HepG2 (cell line): ENCODE data around the gene PEX10. TPM values are rescaled to one million over a fixed set of nuclear protein-coding genes. Genes with fewer than 3 reads are reported as not detected.

Experiments
- DRAP1 ChIP-seq: IDR thresholded peaks from 2 replicates; pipeline ENCODE4 v1.6.1; 2016; ENCODE audit warnings: missing genetic modification reagents, missing compliant biosample characterization
- FOSL1 ChIP-seq: sonication (generic); formaldehyde crosslinking; IDR thresholded peaks from 2 replicates; pipeline ENCODE4 v1.9.0; 2021; ENCODE audit warnings: missing genetic modification reagents, borderline replicate concordance
- MAF1 ChIP-seq: sonication (generic); formaldehyde crosslinking; IDR thresholded peaks from 2 replicates; pipeline ENCODE4 v1.5.0; 2020; ENCODE audit warnings: missing genetic modification reagents, borderline replicate concordance
- MAFG ChIP-seq: sonication (generic); formaldehyde crosslinking; IDR thresholded peaks from 2 replicates; pipeline ENCODE4 v1.5.1; 2020; ENCODE audit warnings: mild to moderate bottlenecking, missing genetic modification reagents
- MYC ChIP-seq: sonication (generic); formaldehyde crosslinking; IDR thresholded peaks from 2 replicates; pipeline ENCODE4 v1.9.0; 2021; ENCODE audit warnings: missing genetic modification reagents, borderline replicate concordance
- NFE2L2 ChIP-seq: fragments of 150-350 bp; IDR thresholded peaks from 2 replicates; pipeline ENCODE4 v1.6.1; 2014; ENCODE audit warnings: low read length
- RAD51 ChIP-seq: fragments of 450-650 bp; IDR thresholded peaks from 2 replicates; pipeline ENCODE4 v1.6.1; 2016; ENCODE audit warnings: borderline replicate concordance
- SCMH1 ChIP-seq: sonication (generic); formaldehyde crosslinking; IDR thresholded peaks from 2 replicates; pipeline ENCODE4 v1.9.0; 2021; ENCODE audit warnings: missing genetic modification reagents, mild to moderate bottlenecking, borderline replicate concordance
- SYNCRIP ChIP-seq: fragments of 200-400 bp; formaldehyde crosslinking; IDR thresholded peaks from 2 replicates; pipeline ENCODE4 v1.6.1; 2018; ENCODE audit warnings: mild to moderate bottlenecking, low read depth, low read length; ENCODE audit not compliant: insufficient read depth
- THAP11 ChIP-seq: IDR thresholded peaks from 2 replicates; pipeline ENCODE4 v1.6.1; 2016; ENCODE audit warnings: missing biosample characterization, missing genetic modification reagents
- ZNF224 ChIP-seq: sonication (generic); formaldehyde crosslinking; IDR thresholded peaks from 2 replicates; pipeline ENCODE4 v1.5.0; 2020; ENCODE audit warnings: mild to moderate bottlenecking, missing genetic modification reagents
- ZNF234 ChIP-seq: sonication (generic); formaldehyde crosslinking; conservative IDR thresholded peaks from 2 replicates; pipeline ENCODE4 v1.5.1; 2020; ENCODE audit warnings: mild to moderate bottlenecking, missing genetic modification reagents
- ZNF281 ChIP-seq: sonication (generic); formaldehyde crosslinking; IDR thresholded peaks from 2 replicates; pipeline ENCODE4 v1.4.0; 2020; ENCODE audit warnings: missing genetic modification reagents, borderline replicate concordance
- ZNF33A ChIP-seq: sonication (generic); formaldehyde crosslinking; IDR thresholded peaks from 2 replicates; pipeline ENCODE4 v1.5.1; 2020; ENCODE audit warnings: missing genetic modification reagents, mild to moderate bottlenecking, moderate library complexity, borderline replicate concordance
- ZNF414 ChIP-seq: sonication (generic); formaldehyde crosslinking; IDR thresholded peaks from 2 replicates; pipeline ENCODE4 v1.5.0; 2020; ENCODE audit warnings: missing genetic modification reagents
- ZNF839 ChIP-seq: sonication (generic); formaldehyde crosslinking; IDR thresholded peaks from 2 replicates; pipeline ENCODE4 v1.4.0; 2020; ENCODE audit warnings: missing genetic modification reagents, mild to moderate bottlenecking, borderline replicate concordance
- ZNF841 ChIP-seq: sonication (generic); formaldehyde crosslinking; IDR thresholded peaks from 2 replicates; pipeline ENCODE4 v1.8.1; 2023; ENCODE audit warnings: missing genetic modification reagents, borderline replicate concordance
- polyA plus RNA-seq, 8 experiments: library from polyadenylated mRNA; depleted of rRNA in 3 of 8; stranded (reverse) in 7 of 8; unstranded in 1 of 8; fragments of >200 nt; fragmentation: Illumina TruSeq in 4 of 8; extraction: Trizol in 4 of 8; gene quantifications; 2 replicates each; pipeline versions ENCODE4 v1.2.1 to v1.2.3, GENCODE V29; 2011 to 2016; ENCODE audit warnings: low read depth in 4 of 8, missing spikeins in 1 of 8, mixed read lengths in 1 of 8; ENCODE audit not compliant: insufficient read depth in 1 of 8
- total RNA-seq, 5 experiments: library from RNA; depleted of rRNA; stranded (reverse); fragments of >200 nt; fragmentation: Illumina TruSeq; extraction: Trizol; gene quantifications; 2 replicates each; pipeline ENCODE4 v1.2.3, GENCODE V29; 2016; ENCODE audit warnings: low read depth in 1 of 5
- TF ChIP-seq, protein P1 (sequence below): sonication (generic); formaldehyde crosslinking; IDR thresholded peaks from 2 replicates; pipeline ENCODE4 v1.4.0; 2020; ENCODE audit warnings: missing genetic modification reagents
- TF ChIP-seq, protein P2 (sequence below), 2 experiments: IDR thresholded peaks; 2 replicates each; pipeline ENCODE4 v1.6.1; 2011 to 2012; ENCODE audit warnings: low read length in 2 of 2, borderline replicate concordance in 1 of 2, low read depth in 1 of 2, mild to moderate bottlenecking in 1 of 2, moderate library complexity in 1 of 2

The PEX10 gene
- total and polyA plus RNA-seq, 2 of the 13 experiments (the other 11 are each of a cell fraction or from before 2014, with no cell fraction given) = 16.1 to 39.6 TPM

GRCh38 chr1:2391041-2391930, 21.1 kb downstream of the PEX10 start, which contains the start of the genes MORN1 and RER1 (continued):
- TF ChIP-seq ZNF414 = no peak
- TF ChIP-seq, protein P1, sequence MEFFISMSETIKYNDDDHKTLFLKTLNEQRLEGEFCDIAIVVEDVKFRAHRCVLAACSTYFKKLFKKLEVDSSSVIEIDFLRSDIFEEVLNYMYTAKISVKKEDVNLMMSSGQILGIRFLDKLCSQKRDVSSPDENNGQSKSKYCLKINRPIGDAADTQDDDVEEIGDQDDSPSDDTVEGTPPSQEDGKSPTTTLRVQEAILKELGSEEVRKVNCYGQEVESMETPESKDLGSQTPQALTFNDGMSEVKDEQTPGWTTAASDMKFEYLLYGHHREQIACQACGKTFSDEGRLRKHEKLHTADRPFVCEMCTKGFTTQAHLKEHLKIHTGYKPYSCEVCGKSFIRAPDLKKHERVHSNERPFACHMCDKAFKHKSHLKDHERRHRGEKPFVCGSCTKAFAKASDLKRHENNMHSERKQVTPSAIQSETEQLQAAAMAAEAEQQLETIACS = peak; percentile 73
- no peak for TF ChIP-seq SYNCRIP
- no peak for TF ChIP-seq FOSL1 (CRISPR knock-in tag)
- 0 out of 2 replicates have a peak, but pooled peaks have one; percentile 55 for TF ChIP-seq ZNF33A (CRISPR knock-in tag)
- no peak for TF ChIP-seq SCMH1 (CRISPR knock-in tag)
- TF ChIP-seq RAD51 = no peak
- no peak for TF ChIP-seq NFE2L2
- TF ChIP-seq THAP11 (CRISPR knock-in tag) = peak; percentile 95
- TF ChIP-seq ZNF281 = no peak
- peak; percentile 62; the same call in 1 of the 2 replicates for TF ChIP-seq MYC (CRISPR knock-in tag)
- peak; percentile 69 for TF ChIP-seq DRAP1 (CRISPR knock-in tag)
- TF ChIP-seq ZNF224 (CRISPR knock-in tag) = 0 out of 2 replicates have a peak, but pooled peaks have one; percentile 19
- peak; percentile 63; the same call in 1 of the 2 replicates for TF ChIP-seq MAF1
- TF ChIP-seq ZNF841 (CRISPR knock-in tag) = no peak
- peak; percentile 20; the same call in 1 of the 2 replicates for TF ChIP-seq ZNF839 (CRISPR knock-in tag)
- TF ChIP-seq, protein P2, sequence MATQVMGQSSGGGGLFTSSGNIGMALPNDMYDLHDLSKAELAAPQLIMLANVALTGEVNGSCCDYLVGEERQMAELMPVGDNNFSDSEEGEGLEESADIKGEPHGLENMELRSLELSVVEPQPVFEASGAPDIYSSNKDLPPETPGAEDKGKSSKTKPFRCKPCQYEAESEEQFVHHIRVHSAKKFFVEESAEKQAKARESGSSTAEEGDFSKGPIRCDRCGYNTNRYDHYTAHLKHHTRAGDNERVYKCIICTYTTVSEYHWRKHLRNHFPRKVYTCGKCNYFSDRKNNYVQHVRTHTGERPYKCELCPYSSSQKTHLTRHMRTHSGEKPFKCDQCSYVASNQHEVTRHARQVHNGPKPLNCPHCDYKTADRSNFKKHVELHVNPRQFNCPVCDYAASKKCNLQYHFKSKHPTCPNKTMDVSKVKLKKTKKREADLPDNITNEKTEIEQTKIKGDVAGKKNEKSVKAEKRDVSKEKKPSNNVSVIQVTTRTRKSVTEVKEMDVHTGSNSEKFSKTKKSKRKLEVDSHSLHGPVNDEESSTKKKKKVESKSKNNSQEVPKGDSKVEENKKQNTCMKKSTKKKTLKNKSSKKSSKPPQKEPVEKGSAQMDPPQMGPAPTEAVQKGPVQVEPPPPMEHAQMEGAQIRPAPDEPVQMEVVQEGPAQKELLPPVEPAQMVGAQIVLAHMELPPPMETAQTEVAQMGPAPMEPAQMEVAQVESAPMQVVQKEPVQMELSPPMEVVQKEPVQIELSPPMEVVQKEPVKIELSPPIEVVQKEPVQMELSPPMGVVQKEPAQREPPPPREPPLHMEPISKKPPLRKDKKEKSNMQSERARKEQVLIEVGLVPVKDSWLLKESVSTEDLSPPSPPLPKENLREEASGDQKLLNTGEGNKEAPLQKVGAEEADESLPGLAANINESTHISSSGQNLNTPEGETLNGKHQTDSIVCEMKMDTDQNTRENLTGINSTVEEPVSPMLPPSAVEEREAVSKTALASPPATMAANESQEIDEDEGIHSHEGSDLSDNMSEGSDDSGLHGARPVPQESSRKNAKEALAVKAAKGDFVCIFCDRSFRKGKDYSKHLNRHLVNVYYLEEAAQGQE (IDR thresholded peaks at IDR 0.05; ENCODE audit: borderline replicate concordance in 1 of 2, low read depth in 1 of 2, low read length in 2 of 2) = 0 out of 4 replicates have a peak, but pooled peaks of 1 of the 2 experiments have one; percentile 25
- no peak for TF ChIP-seq MAFG (CRISPR knock-in tag)
- TF ChIP-seq ZNF234 (CRISPR knock-in tag) = no peak
